HS-5 (cell line): Measurements from ENCODE around the gene NCK1.

Source experiments
- DNase-seq: peaks from one replicate; pipeline ENCODE4 v3.0.0-alpha.2; 2012; ENCODE audit warnings: low read depth

The NCK1 gene

DNA sequence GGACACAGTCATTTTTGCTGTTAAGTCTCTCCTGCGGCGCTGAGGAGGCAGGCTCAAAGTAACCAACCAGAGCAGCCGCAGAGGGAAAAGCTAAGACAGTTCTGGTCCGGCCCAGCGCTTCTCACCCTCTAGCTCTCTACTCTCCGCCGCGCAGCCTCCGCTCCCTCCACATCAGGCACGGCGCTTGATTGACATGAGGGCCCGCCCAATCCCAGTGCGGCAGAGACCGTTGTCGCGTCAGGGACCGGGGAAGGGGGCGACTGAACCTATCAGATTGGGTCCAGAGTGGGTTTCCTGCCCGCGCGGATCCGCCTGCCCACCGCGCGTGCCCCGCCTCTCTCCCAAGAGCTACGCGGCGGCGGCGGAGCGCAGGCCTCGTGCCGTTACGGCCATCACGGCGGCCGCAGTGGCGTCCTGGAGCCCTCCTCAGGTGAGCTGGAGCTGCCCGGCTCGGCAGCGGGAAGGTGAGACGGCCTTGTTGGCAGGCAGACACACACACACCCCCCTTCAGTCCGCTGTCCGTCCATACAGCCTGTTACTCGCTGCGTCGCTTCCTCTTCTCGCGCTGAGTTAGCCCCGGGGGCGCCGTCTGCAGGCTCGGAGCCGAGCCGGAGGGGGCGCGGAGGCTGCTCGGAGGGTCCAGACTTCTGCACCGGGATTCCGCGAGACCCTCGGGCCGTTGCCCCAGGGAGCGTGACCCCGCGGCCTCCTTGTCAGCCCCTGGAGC, at the start of gene NCK1:
Gene NCK1, plus strand, starts transcription at position 319 of the 727 bp plus-strand sequence. CDS start 65,794 bp downstream, outside the sequence.
- peak; percentile 89 for DNase-seq

DNA sequence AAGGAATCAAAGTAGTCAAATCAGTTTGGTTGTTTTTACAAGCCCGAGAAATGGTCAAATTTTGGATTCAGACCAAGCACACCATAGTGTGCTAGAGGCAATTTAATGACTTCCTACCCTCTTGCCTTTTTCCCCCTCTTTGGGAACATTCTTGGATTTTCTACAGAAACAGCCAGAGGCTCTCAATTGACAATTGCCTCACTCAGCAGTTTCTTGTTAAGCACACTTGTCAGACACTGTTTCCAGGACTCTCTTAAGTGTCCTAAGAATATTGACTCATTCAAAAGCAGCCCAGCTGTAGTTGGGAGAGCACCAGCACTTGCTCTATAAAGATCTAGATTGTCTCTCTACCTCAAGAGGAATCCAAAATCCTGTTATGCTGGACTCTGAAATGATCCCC, 44.6 kb upstream of the NCK1 start:
- no peak for DNase-seq

DNA sequence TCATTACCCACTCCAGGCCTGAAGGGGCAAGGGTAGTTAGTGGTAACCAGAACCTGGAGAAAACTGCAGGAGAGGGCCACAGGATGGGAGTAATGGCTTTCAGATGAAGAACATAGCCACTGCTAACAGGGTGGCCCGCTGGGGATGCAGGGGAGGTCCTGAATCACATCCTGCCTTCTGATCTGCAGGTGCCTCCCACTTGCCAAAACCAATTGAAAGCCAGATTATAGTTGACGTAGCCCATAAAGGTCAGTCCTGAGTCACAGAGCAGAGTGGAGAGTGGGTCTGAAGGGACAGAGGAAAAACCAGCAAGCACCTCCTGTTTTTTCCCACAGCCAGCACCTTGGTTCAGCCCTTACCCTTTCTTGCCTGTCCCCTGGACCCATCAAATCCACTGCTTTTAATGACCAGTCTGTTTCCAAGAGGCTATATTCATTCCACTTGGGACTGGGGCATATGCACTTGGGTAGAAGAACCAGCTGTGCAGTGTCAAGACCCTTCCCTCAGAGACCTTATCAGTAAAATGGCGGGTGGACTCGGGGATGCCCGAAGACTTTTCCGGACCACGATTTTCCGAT, 43.7 kb upstream of the NCK1 start:
- DNase-seq = peak; percentile 91

DNA sequence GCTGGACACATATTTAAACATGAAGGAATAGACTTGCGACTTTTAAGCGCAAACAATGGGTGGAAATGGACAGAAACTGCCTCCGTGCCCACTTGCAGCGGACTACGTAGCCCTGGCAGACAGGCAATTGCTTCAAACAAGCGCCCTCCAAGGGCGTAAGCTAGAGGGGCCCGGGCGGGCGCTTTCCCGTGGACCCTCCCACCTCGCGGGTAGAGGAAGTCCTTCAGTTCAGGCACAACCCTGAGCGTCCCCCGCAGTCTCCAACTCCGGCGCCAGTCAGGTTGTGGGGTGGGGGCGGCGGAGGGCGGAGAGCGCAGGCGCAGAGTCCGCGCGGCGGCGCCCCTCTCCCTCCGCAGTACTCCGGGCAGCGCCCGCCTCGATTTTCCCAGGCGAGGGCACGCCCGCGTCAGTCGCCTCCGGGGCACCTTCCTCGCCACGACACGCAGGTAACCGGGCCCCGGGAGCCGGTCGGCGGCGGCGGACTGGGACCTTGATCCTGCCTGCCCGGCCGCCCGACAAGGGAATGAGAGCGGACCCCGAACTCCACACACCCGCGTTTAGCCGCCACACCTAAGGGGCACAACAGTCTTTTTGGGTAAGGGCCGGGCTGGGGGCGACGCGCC, 43.1 kb upstream of the NCK1 start, which contains the start of gene SLC35G2:
Gene SLC35G2, plus strand, starts transcription at position 358 of the 623 bp plus-strand sequence. CDS start 35,335 bp downstream, outside the sequence.
- DNase-seq = no peak

DNA sequence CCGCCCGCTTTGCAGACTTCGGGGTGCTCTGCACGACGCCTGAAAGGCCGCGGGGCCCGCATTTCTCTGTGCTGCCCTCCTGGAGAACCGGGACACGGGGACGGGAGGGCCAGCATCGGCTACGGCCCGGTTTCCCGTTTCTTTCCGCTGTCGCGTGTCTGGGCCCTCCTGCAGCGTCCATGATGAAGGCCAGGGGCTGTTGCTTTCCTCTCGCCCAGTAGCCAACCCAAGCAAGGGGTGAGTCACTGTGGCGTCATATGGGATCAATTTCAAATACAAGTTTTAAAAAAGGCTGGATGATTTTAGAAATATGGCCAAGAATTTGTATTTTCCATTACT, 42.6 kb upstream of the NCK1 start:
- DNase-seq = peak; percentile 77

DNA sequence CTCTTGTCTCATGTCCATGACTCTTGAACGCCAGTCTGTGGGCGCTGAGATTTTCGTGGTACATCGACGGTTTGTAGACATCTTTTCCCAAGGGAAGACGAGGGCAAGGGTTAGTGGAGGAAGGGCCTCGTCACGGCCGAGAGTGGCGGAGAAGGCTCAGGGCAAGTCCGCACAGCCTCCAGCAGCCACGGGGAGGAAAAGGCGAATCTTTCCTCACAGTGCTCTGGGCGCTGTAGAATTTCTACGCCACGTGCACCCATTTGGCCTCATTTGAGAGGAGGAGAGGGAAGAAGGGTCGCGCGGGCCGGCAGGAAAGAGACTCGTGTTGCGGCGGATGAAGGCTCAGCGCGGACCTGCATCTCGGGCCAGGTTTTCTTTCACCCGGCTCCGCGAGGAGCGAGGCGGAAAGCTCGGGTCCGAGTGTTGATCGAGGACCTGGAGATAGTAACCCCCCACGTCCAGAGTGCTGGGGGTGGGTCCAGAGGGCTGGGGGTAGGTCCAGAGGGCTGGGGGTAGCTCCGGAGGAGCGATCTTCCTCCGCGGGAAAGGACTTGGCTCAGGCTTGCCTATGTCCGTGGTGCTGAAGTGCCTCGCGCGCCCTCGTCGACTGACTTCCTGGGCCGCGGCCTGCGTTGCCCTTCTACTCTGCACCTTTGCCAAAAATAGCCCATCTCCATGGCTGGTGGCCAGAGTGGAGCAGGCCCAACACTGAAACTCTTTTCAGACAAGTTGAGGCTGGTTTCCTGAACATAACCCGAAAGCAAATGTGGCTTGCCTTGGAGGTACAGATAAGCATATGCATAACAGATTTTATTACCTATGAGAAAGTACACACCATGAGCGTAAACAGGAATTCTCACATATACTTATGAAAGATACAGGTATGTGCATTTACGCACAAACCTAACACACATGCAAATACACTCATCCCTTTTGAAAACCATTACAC, 42.0 kb upstream of the NCK1 start:
- DNase-seq = no peak

DNA sequence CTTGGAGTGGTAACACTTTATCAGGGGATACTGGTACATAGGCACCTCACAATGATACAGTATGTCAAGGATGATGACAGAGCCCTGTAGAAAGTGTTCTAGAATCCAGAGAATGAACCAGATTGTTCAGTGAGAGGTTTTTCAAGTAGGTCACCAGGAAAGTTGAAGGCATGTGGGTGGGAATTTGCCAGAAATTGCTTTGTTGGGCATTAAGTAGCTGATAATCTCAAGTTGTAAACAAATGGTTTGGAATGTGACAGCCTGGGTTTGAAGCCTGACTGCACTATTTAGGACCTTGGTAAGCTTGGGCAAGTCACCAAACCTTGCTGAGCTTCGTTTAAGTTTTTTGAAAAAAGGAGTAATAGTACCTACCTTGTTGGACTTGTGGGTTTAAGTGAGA, 30.5 kb upstream of the NCK1 start:
- no peak for DNase-seq

DNA sequence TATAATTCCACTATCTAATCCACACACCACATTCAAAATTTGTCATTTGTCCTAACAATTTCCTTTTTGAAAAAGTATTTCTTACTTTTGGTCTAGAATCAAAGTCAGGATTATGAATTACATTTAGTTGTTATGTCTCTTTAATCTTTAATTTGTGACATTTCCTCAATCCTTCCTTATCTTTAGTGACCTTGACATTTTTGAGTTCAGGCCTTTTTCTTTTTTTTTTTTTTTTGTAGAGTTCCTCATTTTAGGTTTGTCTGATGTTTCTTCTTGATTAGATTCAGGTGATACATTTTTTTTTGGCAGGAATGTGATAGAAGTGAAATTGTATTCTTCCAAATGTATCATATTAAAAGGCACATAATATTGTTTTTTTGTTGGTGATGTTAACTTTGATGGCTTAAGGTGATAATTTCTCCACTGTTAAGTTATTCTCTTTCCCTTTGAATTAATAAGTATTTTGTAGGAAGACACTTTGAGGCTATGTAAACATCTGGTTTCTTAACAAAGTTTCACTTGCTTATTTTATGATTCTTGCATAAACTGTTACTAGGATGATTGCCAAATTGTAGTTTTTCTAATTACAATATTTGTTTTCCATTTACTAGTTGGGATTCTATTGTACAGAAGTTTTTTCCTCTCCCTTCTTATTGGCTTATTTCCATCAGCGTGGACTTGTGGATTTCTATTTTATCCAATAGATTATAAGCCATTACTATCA, 26.8 kb upstream of the NCK1 start:
- no peak for DNase-seq

DNA sequence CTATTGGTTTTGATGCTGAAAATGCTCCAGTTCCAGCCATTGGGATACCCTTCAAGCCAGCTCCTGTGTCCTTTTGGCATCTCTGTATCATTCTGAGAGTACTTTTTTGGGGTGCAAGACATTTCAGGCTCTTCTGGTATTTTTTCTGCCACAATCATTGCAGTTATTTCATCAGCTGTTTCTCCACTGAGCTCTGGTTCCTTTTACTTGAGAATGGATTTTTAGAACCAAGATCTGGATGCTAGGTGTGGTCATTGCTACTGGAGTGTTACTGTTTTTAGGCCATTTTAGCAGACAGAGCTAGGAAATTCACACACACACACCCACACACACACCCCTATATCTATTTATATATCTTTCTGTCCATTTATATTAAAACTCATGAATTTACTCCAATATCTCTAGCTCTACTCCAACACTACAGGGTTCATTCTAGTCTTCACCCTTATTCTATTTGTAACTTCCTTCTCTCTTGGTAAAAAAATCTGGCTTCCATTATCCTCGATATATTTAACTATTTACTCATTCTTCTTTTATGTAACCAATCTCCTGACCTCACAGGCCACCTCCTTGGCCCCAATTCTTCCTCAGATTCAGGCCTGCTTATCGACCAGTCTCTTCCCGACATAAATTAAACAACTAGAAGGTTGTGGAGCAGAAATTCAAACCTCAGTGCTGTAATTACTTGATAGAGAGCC, 26.0 kb upstream of the NCK1 start:
- DNase-seq = no peak

DNA sequence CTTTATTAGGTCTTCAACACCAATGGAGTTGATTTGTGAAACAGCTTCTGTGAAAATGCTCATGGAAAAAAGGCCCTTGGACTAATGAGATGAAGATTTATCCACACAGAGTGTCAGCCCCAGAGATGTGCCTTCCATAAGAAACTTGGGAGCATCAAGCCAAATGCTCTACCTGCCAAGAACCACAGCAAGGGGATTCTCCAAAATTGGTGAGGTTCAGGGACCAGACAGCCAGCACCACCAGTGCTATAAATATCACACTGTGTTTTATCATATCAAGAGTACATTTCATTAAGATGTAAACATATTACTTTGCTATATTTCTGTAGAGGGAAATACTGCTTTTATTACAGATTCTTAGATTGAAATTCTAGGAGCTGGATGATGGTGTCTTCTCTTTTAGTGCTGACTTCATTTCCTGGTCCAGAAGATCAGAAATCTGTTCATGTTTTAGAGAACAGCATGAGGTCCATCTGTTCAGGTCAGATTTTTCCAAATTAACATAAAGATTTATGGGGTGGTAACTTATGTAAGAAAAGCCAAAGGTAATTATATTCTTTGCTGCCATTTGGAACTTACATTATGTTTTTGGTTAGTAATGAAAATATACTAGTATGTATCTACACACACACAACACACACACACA, 25.4 kb upstream of the NCK1 start:
- DNase-seq = no peak

DNA sequence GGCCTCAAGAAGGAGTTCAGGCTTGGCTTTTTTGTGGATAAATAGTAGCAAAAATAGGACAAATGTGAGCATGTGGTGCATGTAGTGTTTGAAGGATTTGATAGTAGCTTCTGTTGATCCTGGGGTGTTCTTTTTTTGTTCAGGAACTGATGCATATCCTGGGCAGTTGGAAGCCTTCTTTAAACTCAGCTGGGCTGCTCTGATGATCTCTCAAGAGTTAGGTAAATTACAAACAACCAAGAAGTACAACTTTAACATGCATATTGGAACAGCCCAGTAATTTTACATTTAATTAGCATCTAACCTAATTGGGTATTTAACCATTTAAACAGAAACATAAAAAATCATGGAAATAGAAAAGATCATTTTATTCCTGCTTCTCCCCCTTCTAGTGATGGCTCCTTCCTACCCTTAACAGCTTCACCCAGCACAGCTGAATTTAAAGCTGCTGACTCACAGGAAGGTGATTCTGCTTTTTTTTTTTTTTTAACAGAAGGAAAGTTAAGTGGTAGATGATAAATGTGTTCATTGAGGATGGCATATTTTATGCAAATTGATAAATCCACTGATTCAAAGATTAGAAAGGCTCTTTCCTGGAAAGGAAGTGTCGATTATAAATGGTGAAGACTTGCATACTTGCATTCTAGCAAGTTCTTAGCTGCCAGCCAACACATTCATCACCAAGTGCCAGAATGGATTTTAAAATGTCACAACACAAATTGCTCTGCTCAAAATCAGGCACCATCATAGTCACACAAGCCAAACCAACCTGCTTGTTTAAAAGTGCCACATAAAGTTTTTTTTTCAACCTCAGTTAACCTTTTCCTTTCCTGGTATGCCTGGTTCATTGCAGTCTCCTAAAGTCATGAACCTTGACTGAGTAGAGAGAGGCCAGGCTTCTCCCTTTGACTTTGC, 23.1 kb upstream of the NCK1 start:
- DNase-seq = peak; percentile 63

DNA sequence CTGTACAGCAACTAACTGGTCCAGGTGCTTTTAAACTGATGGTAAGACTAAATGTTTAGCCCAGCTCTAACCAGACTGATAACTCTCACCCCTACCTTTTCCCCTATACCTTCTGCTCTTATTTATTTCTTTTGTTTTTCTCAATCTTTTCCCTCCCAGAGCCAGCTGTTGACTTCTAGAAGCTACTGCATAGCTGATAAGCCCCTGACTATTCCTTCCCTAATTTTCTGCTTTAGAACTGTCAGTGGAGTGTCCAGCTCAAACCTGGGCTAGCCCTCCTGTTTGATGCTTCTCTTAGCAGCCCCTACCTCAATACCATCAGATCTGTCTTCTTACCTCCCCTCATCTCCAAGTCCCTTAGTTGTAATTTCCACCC, 22.5 kb upstream of the NCK1 start:
- no peak for DNase-seq

DNA sequence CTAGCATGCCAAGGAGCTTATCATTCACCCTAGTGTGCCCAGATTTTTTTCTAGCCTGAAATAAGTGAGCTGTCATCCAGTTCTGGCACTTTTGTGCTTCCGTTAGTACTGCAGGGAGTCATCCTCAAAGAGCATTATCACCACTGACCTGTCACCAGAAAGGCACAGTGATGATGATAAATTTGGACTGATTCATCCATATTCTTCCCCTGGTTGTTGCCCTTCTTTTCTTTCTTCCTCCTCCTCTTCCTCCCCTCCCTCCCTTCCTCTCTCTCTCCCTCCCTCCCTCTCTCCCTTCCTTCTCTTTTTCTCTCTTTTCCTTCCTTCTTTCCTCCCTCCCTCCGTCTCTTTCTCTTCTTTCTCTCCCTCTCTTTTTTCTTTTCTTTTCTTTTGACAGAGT, 21.8 kb upstream of the NCK1 start:
- no peak for DNase-seq

DNA sequence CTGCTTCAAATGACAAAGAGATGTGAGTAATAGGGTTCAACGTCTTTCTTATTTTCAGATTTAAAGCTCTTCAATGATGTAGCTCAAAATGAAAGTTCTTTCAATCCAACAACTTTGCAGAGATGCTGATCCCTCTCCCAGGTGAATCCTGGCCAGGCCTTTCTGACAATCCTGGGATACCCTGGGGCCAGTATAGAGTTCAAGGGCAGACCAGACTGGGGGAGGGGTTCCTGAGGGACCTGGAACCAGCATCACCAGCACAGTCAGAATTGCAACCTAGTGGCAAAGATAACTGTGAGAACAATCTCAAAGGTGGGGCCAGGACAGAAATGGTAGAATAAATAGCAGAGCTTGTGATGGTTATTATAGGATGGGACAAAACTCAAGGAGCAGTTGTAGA, 19.7 kb upstream of the NCK1 start:
- no peak for DNase-seq

DNA sequence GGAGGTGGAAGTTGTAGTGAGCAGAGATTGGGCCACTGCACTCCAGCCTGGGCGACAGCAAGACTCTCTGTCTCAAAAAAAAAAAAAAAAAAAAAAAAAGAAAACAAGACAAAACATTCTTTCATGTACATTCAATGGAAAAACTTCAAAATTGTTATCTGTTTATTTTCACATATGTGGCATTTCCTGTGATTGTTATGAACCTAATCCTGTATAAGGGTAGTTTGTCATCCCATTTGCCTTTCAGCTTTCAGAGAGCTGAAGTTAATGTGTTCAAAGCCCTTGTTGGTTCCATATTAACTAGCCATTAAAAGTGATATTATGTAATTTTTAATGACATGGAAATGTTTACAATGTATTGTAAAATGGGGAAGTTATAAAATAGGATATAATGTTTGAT, 17.3 kb upstream of the NCK1 start:
- DNase-seq = no peak

DNA sequence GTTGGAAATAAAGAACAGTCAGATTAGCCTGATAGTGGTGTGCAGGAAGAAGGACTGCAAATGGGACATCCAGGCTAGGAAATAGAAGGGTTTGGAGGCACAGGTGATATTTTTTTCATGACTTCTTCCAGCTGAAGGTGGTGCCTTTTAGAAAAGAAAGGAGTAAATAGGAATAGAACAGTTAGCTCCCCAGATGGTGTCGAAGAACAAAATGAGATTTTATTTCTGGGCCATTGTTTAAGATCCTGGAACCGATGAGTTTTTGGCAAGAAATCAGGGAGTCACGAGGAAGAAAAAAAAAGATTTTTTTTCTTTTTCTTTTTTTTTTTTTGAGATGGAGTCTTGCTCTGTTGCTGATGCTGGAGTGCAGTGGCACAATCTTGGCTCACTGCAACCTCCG, 9.8 kb upstream of the NCK1 start:
- DNase-seq = no peak

DNA sequence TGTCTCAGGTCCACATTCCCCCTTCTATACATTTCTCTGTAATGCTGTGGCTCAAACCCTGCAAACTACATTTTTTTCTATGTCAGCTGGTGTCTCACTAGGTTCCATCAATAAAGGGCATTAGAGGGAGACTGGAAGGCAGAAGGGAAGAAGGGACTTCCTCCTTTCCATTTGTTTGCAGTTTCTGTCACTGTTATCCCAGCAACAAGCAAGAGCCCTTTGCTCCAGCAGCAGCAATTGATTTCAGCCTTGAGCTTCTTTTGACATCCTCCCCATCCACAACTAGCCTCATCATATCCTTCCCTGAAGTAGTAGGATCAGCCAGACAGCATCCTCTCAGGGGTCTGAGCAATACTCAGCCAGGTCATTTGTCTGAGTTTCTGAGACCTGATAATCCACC, 5.3 kb upstream of the NCK1 start:
- DNase-seq = no peak

DNA sequence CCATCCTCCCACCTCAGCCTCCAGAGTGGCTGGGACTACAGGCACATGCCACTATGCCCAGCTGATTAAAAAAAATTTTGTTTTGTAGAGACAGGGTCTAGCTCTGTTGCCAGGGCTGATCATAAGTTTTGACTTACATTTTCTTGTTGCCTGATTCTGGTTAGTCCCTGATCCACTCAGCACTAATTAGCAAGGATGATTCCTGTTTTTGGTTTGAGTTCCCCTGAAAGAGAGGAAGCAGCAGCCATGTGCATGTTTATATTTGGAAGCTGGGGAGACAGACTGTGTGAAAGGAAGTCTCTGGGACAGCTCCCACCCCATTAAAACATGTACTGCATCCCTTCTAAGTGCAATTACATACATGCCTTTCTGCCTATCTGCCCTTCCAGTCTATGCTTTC, 3.6 kb upstream of the NCK1 start:
- no peak for DNase-seq

DNA sequence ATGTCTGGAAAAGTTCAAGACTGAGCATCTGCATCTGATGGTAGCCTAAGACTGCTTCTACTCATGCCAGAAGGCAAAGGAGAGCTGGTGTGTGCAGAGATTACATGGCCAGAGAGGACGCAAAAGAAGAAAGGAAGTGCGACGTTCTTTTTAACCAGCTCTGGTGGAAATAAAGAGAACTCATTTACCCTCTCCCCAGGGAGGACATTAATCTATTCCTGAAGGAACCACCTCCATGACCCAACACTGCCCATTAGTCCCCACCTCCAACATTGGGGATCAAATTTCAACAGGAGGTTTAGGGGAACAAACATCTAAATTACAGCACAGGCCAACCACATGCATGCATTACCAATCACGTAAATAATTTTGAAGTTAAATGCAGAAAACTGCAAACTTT, 1.5 kb upstream of the NCK1 start:
- DNase-seq = no peak
